Right lobe of liver (tissue), 6 donors: ENCODE results near the gene ACYP1. TPM values are rescaled to one million over a fixed set of nuclear protein-coding genes. Genes with fewer than 3 reads are reported as not detected.
A peak's percentile ranks its signal among the peaks of the same experiment; 100 is the strongest.

Experiments
- ATAC-seq, 4 donors: fragments of 200-7000 bp; cut with Tn5 transposase; one replicate each; pipeline ENCODE4 v1.9.1; 2020; ENCODE audit warnings: mild to moderate bottlenecking in 4 of 4, moderate library complexity in 4 of 4
- DNase-seq, 3 donors: peaks; one replicate each; pipeline ENCODE4 v3.0.0-alpha.2; 2020
- H3K27ac ChIP-seq, 3 donors: fragments of 200-600 bp; one replicate each; pipeline ENCODE4 v1.8.0; 2022
- H3K27me3 ChIP-seq, 2 donors: fragments of 200-600 bp; one replicate each; pipeline ENCODE4 v1.8.0; 2022
- H3K36me3 ChIP-seq, 4 donors: fragments of 200-600 bp; sonication (generic) in 1 of 4; one replicate each; pipeline versions ENCODE4 v1.5.1 to v1.8.0; 2017 to 2022; ENCODE audit warnings: control low read depth in 1 of 4
- H3K4me1 ChIP-seq, 4 donors: fragments of 200-600 bp; sonication (generic) in 1 of 4; one replicate each; pipeline versions ENCODE4 v1.5.1 to v1.8.0; 2017 to 2022; ENCODE audit warnings: control low read depth in 1 of 4
- H3K4me3 ChIP-seq, 3 donors: fragments of 200-600 bp; one replicate each; pipeline ENCODE4 v1.8.0; 2022
- H3K9me3 ChIP-seq, 4 donors: fragments of 200-600 bp; sonication (generic) in 1 of 4; one replicate each; pipeline versions ENCODE4 v1.5.1 to v1.8.0; 2017 to 2022; ENCODE audit warnings: control low read depth in 1 of 4
- CTCF ChIP-seq, 4 donors: fragments of 200-600 bp in 3 of 4; fragments of 450-650 bp in 1 of 4; IDR thresholded peaks; one replicate each; pipeline versions ENCODE4 v1.5.1 to v1.8.0; 2016 to 2022; ENCODE audit warnings: antibody characterized with exemption in 4 of 4, mild to moderate bottlenecking in 2 of 4
- POLR2A ChIP-seq: fragments of 450-650 bp; IDR thresholded peaks from one replicate; pipeline ENCODE4 v1.6.1; 2017; ENCODE audit warnings: antibody characterized with exemption, mild to moderate bottlenecking
- WGBS: methylation state at CpG from one replicate; pipeline ENCODE4 v1.1.6; 2018; ENCODE audit warnings: low coverage, low lambda C conversion rate; ENCODE audit not compliant: insufficient coverage; ENCODE audit errors: missing lambda C conversion rate; 5-methylcytosine and 5-hydroxymethylcytosine counted together
- intact Hi-C, 2 donors: fragments of 100-400 bp; cut with DNase I; formaldehyde crosslinking; loops; one replicate each; pipeline versions ENCODE4 v1.11.2 to v1.14.1; 2022
- long read RNA-seq: library from polyadenylated mRNA; unstranded; transcript quantifications from one replicate; pipeline ENCODE4 v2.0.0, GENCODE V29; 2019
- total RNA-seq, 6 experiments: library from RNA; depleted of rRNA in 2 of 6; stranded (reverse); fragments of >200 nt in 2 of 6; fragmentation: NEBNext Ultra II Directional in 3 of 6; extraction: Animal tissue kit (Norgen Biotek cat#: 25700) in 3 of 6; gene quantifications; one replicate each; pipeline versions ENCODE4 v1.1.0 to v1.2.4, GENCODE V29; 2016 to 2023
- donor health status: DM: no; HTN: yes; CAD: no.
- donor health status: DM: no; HTN: no; CAD: no.
- donor health status: DM: no; HTN: no; CAD: no.
- donor health status: DM: no; HTN: yes; CAD: no.
- donor health status: DM: no; HTN: yes; CAD: no.

The ACYP1 gene
- 1 to 10 TPM; 1.7 to 6.6 (median 3.6) TPM for total RNA-seq
- long read RNA-seq, partial matches to known transcripts, result 1 of 1 reads
- long read RNA-seq, other reads (novel, unspliced or antisense), result 0 of 1 reads

DNA sequence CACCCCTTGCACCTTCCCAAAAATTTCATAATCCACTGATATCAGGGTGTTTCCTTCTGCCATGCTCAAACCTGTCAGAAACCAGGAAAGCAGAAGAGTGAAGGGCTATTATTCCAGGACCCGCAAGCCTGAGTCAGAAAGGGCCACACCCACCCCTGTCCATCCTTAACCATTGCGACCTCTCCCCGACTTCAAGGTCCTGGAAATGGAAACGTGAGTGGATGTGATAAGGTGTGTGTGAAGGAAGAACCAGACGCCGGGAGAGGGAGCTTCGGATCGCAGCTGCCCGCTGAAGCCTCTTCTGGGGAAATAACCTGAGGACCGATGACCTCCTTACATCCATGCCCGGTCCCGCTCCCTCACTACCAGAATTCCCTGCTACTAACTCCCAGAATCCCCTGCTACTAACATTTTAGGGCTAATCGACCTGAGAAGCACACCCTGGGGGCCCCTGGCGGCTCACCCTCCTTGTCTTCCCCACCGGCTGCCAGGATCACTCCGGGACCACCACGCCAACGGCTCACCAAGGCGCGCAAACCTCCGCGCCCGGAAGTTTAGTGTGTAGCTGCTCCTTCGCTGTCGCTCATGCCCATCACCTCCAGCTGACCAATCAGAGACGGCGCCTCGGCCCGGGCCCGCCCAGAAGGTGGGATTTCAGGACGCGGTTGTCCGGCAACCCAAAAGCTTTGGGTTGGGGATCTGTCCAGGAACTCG, at the start of gene ACYP1:
Gene ACYP1 (minus strand): TSS at position 534 of the 714 bp plus-strand sequence. CDS start 471 bp downstream, at position 63.
- DNase-seq, result peak; percentile 92 to 94 (median 94)
- intact Hi-C loops, result no loop called here

GRCh38 chr14:75109877-75110276, 46.1 kb upstream of the ACYP1 start:
- no peak for DNase-seq
- H3K4me1 ChIP-seq, result no peaks in the 10 kb centered on the region
- H3K27ac ChIP-seq, result no peak overlapping the region
- H3K36me3 ChIP-seq, result peaks cover 0 to 98% (median 44%) of the 10 kb centered on the region in 4 donors
- TF ChIP-seq POLR2A (no peak), CTCF (IDR thresholded peaks at IDR 0.05) (no peak)
- no peaks in the 10 kb centered on the region for H3K9me3 ChIP-seq
- no peak overlapping the region for H3K4me3 ChIP-seq
- WGBS, result 100% methylated on average over 2 of the region's 2 CpGs
- intact Hi-C loops, result no loop called here
- H3K27me3 ChIP-seq, result no peaks in the 10 kb centered on the region
- no peak for ATAC-seq

More for the DNA sequence above, at the start of gene ACYP1:
- H3K27me3 ChIP-seq, result no peaks in the 10 kb centered on the region
- H3K9me3 ChIP-seq, result no peaks in the 10 kb centered on the region
- peak within 1 kb of the TSS; percentile 54 to 92 (median 79) for H3K4me3 ChIP-seq
- under 1% methylated on average over 21 of the region's 34 CpGs for WGBS
- peak; percentile 98 to 99 (median 98) for ATAC-seq
- H3K27ac ChIP-seq, result peak within 1 kb of the TSS in 2 of 3 donors; percentile 16 to 30
- peaks cover 0 to 15% (median 6%) of the 10 kb centered on the region in 4 donors for H3K4me1 ChIP-seq
- no peaks in the 10 kb centered on the region for H3K36me3 ChIP-seq
- peak in 2 of 4 donors; percentile 4 to 7 for TF ChIP-seq CTCF (IDR thresholded peaks at IDR 0.05)
- no peak for TF ChIP-seq POLR2A

DNA sequence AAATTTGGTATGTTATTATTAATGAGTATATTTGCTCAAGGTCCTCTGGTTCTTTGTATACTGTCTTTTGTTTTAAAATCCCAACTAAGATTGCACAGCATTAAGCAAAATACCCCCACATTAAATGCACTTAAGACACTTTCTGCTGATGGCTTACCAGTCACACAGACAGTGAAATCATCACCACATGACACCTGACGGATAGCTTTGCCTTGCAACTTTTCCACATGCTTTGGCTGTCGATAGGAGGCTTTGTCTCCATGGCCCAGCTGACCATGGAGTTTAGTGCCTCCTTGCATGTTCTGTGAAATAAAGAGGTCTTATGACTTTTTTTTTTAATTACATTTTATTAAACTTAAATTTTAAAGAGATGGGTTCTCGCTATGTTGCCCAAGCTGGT, 43.4 kb upstream of the ACYP1 start:
- intact Hi-C loops, result no loop called here
- 61% methylated on average over 3 of the region's 3 CpGs for WGBS

DNA sequence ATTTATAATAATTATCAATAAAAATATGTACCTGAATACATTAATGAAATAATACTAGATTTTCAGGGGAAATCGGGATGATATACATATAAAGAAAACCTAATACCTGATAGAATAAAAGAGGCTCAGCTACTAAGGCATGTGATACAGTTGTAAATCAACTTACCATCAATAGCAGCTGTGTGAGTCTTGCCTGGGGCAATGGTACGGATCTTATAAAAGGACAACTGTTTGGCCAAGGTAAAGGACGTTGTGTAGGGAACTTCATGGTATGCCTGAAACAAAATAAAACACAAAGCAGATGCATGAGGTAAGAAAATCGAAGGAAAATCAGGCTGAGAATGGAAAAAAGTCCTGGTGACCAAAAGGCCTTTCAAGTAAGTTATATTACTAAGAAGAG, 37.7 kb upstream of the ACYP1 start:
- Histone ChIP-seq H3K4me1 (no peaks in the 10 kb centered on the region), H3K27me3 (no peaks in the 10 kb centered on the region), H3K9me3 (no peaks in the 10 kb centered on the region), H3K36me3 (peaks cover 0 to 88% (median 30%) of the 10 kb centered on the region in 4 donors), H3K27ac (no peak overlapping the region), H3K4me3 (no peak overlapping the region)
- ATAC-seq, result no peak
- intact Hi-C loops, result no loop called here
- DNase-seq, result no peak
- TF ChIP-seq POLR2A (no peak), CTCF (IDR thresholded peaks at IDR 0.05) (no peak)
- 94% methylated on average over 4 of the region's 4 CpGs for WGBS

More for the DNA sequence above, 43.4 kb upstream of the ACYP1 start:
- H3K27me3 ChIP-seq, result no peaks in the 10 kb centered on the region
- H3K36me3 ChIP-seq, result peaks cover 0 to 92% (median 43%) of the 10 kb centered on the region in 4 donors
- H3K4me1 ChIP-seq, result no peaks in the 10 kb centered on the region
- no peak overlapping the region for H3K4me3 ChIP-seq
- ATAC-seq (no peak), DNase-seq (no peak)
- no peaks in the 10 kb centered on the region for H3K9me3 ChIP-seq
- no peak overlapping the region for H3K27ac ChIP-seq
- TF ChIP-seq CTCF (IDR thresholded peaks at IDR 0.05) (no peak), POLR2A (no peak)
